GM12878 (cell line): ENCODE results near the gene DNAI4. TPM values are rescaled to one million over a fixed set of nuclear protein-coding genes. Genes with fewer than 3 reads are reported as not detected.

Source experiments
- ATAC-seq: fragments of 200-7000 bp; cut with Tn5 transposase; 3 replicates; pipeline ENCODE4 v1.9.1; 2020; ENCODE audit warnings: mild to moderate bottlenecking, moderate library complexity
- BruUV-seq: library from RNA; stranded (reverse); fragments of 400-500 nt; replicated peaks from 2 replicates; lab custom pipeline; 2021; lab: Mats Ljungman, UMichigan
- CTCF ChIA-PET: fragments of 300-600 bp; sonication (Branson Sonifier 250); formaldehyde crosslinking; extraction: SDS; loops from one replicate; lab custom pipeline; 2021; ENCODE audit warnings: inconsistent platforms; lab: Yijun Ruan, JAX
- POLR2A ChIA-PET: fragments of 350-600 bp; formaldehyde crosslinking; extraction: SDS; loops from one replicate; lab custom pipeline; 2021; ENCODE audit warnings: inconsistent platforms; lab: Charles Lee
- RAD21 ChIA-PET: fragments of 300-600 bp; sonication (Branson Sonifier 250); formaldehyde crosslinking; loops from one replicate; lab custom pipeline; 2023; ENCODE audit warnings: antibody characterized with exemption; ENCODE audit not compliant: unreplicated experiment; lab: Charles Lee
- SMC1A ChIA-PET: fragments of 300-600 bp; sonication (Branson Sonifier 250); formaldehyde crosslinking; loops from one replicate; lab custom pipeline; 2023; ENCODE audit not compliant: unreplicated experiment, uncharacterized antibody; lab: Charles Lee
- DNase-seq: peaks from one replicate; pipeline ENCODE4 v3.0.0-alpha.2; 2011; ENCODE audit warnings: low read depth, low spot score
- FAIRE-seq: peaks from 3 replicates; lab custom pipeline; 2011; peaks lifted over from hg19 to GRCh38; lab: Jason Lieb, UNC
- H2AFZ ChIP-seq: 2 replicates; pipeline ENCODE4 v1.6.0; 2011; ENCODE audit warnings: low read depth, low read length, control low read depth; ENCODE audit not compliant: control insufficient read depth
- H3K27ac ChIP-seq: 2 replicates; pipeline ENCODE4 v1.5.1; 2011; ENCODE audit warnings: control low read depth; ENCODE audit not compliant: control insufficient read depth, insufficient read depth
- H3K27me3 ChIP-seq, 2 experiments: replicated peaks in 1 of 2; 2 replicates each; pipeline versions ENCODE4 v1.6.0 to v1.6.1; 2011; ENCODE audit warnings: low read length in 1 of 2; ENCODE audit not compliant: control insufficient read depth in 2 of 2, insufficient read depth in 2 of 2
- H3K36me3 ChIP-seq, 2 experiments: 2 replicates each; pipeline ENCODE4 v1.5.1; 2011; ENCODE audit warnings: low read length in 1 of 2; ENCODE audit not compliant: control insufficient read depth in 2 of 2, insufficient read depth in 2 of 2
- H3K4me1 ChIP-seq: 2 replicates; pipeline ENCODE4 v1.6.1; 2011; ENCODE audit warnings: mild to moderate bottlenecking, low read length, moderate library complexity, mixed read lengths; ENCODE audit not compliant: control insufficient read depth, insufficient read depth
- H3K4me2 ChIP-seq: 2 replicates; pipeline ENCODE4 v1.6.0; 2011; ENCODE audit warnings: control low read depth; ENCODE audit not compliant: control insufficient read depth, insufficient read depth
- H3K4me3 ChIP-seq: fragments of 200-600 bp; sonication (generic); 2 replicates; pipeline ENCODE4 v1.5.1; 2016
- H3K79me2 ChIP-seq: 2 replicates; pipeline ENCODE4 v1.6.0; 2011; ENCODE audit warnings: low read length; ENCODE audit not compliant: control insufficient read depth, insufficient read depth
- H3K9ac ChIP-seq: 2 replicates; pipeline ENCODE4 v1.8.0; 2011; ENCODE audit warnings: low read length, control low read depth, mixed read lengths; ENCODE audit not compliant: control insufficient read depth, insufficient read depth
- H3K9me3 ChIP-seq: replicated peaks from 3 replicates; pipeline ENCODE4 v1.5.1; 2011; ENCODE audit warnings: mild to moderate bottlenecking, low read length; ENCODE audit not compliant: control insufficient read depth, insufficient read depth
- H4K20me1 ChIP-seq: 2 replicates; pipeline ENCODE4 v1.6.0; 2011; ENCODE audit not compliant: control insufficient read depth, insufficient read depth
- ASH2L ChIP-seq: fragments of 300-600, 200-600 bp; sonication (generic); IDR thresholded peaks from 2 replicates; pipeline ENCODE4 v1.6.1; 2017; ENCODE audit warnings: low read depth, mild to moderate bottlenecking, borderline replicate concordance
- FOXM1 ChIP-seq: IDR thresholded peaks from 2 replicates; pipeline ENCODE4 v1.6.1; 2012; ENCODE audit warnings: low read depth, mild to moderate bottlenecking, inconsistent platforms, low read length, moderate library complexity
- IKZF2 ChIP-seq, 2 experiments: fragments of 450-650 bp; IDR thresholded peaks; 2 replicates each; pipeline ENCODE4 v1.6.1; 2017; ENCODE audit warnings: mild to moderate bottlenecking in 2 of 2, moderate library complexity in 2 of 2
- POLR2A ChIP-seq: IDR thresholded peaks from 2 replicates; pipeline ENCODE4 v1.6.1; 2011; ENCODE audit warnings: low read depth, mild to moderate bottlenecking, low read length
- RUNX3 ChIP-seq: IDR thresholded peaks from 2 replicates; pipeline ENCODE4 v1.6.1; 2012; ENCODE audit warnings: low read length, inconsistent platforms
- WGBS: methylation state at CpG from one replicate; pipeline ENCODE4 v1.1.6; 2016; ENCODE audit warnings: low lambda C conversion rate; ENCODE audit not compliant: insufficient replicate concordance, insufficient coverage; ENCODE audit errors: missing lambda C conversion rate; 5-methylcytosine and 5-hydroxymethylcytosine counted together
- in situ Hi-C: fragments of 300-500 bp; cut with MboI; formaldehyde crosslinking; loops from 9 replicates; pipeline ENCODE4 v1.14.3; 2018; ENCODE audit warnings: mixed read lengths
- intact Hi-C: fragments of 100-400 bp; cut with micrococcal nuclease; formaldehyde crosslinking; loops from one replicate; pipeline ENCODE4 v1.14.2; 2022; ENCODE audit not compliant: unreplicated experiment
- polyA plus RNA-seq, 11 experiments: library from polyadenylated mRNA; depleted of rRNA in 4 of 11; unstranded in 6 of 11; stranded (reverse) in 5 of 11; fragments of >200 nt; fragmentation: Nextera tagmentation in 4 of 11; fragmentation: Illumina TruSeq in 1 of 11; extraction: Ambion mirVana in 4 of 11; extraction: Trizol in 1 of 11; gene quantifications; 1 replicate in 1 of 11; 2 replicates in 10 of 11; pipeline versions ENCODE4 v1.2.1 to v1.2.3, GENCODE V29; 2011 to 2016; ENCODE audit warnings: inconsistent platforms in 2 of 11, missing spikeins in 2 of 11, low read depth in 1 of 11
- total RNA-seq, 4 experiments: library from RNA; depleted of rRNA in 3 of 4; stranded (reverse); fragments of >200 nt in 3 of 4; fragmentation: Illumina TruSeq in 1 of 4; extraction: Trizol in 1 of 4; gene quantifications; 2 replicates each; pipeline versions ENCODE4 v1.2.1 to v1.2.3, GENCODE V29; 2013 to 2021
- TF ChIP-seq, protein P1 (sequence below): fragments of 450-650 bp; formaldehyde crosslinking; IDR thresholded peaks from 2 replicates; pipeline ENCODE4 v1.4.0; 2020; ENCODE audit warnings: mild to moderate bottlenecking, moderate library complexity
- TF ChIP-seq, protein P2 (sequence below): IDR thresholded peaks from 2 replicates; pipeline ENCODE4 v1.6.1; 2012; ENCODE audit warnings: mild to moderate bottlenecking, low read depth, low read length

DNAI4 gene
- total and polyA plus RNA-seq, 10 of the 15 experiments (the other 5 are each of a cell fraction or from before 2014, with no cell fraction given), result 0.13 to 2.3 (median 0.27) TPM; not detected in 1

DNA sequence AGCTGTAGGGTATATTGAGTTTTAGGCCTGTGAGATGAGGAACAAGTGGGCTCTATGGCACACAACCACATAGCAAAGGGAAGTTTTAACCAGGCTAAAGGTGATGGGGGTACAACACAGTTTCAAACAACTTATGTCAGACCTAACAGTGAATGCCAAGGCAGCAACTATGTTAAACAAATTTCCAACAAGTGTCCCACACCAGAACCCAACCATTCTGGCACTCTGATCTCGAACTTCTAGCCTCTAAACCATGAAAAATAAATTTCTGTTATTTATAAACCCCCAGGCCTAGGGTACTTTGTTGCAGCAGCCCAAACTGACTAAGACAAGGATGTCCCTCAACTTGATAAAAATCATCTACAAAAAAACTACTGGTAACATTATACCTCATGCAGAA is 71.3 kb downstream of the DNAI4 start:
- BruUV-seq, result no TSS peak
- H3K27ac ChIP-seq, result no peak overlapping the region
- ChIA-PET RAD21 (no interaction called here), CTCF (interaction anchor here (1.0 to 1.4 kb wide), 2 partner anchors 88 to 362 kb away, joined by 3 to 5 read pairs; no protein-coding TSS in a partner anchor), SMC1A (no interaction called here), POLR2A (interaction anchor here (0.6 kb wide), 1 partner anchor 21 kb away, joined by 9 read pairs; no protein-coding TSS in a partner anchor)
- TF ChIP-seq, protein P1, sequence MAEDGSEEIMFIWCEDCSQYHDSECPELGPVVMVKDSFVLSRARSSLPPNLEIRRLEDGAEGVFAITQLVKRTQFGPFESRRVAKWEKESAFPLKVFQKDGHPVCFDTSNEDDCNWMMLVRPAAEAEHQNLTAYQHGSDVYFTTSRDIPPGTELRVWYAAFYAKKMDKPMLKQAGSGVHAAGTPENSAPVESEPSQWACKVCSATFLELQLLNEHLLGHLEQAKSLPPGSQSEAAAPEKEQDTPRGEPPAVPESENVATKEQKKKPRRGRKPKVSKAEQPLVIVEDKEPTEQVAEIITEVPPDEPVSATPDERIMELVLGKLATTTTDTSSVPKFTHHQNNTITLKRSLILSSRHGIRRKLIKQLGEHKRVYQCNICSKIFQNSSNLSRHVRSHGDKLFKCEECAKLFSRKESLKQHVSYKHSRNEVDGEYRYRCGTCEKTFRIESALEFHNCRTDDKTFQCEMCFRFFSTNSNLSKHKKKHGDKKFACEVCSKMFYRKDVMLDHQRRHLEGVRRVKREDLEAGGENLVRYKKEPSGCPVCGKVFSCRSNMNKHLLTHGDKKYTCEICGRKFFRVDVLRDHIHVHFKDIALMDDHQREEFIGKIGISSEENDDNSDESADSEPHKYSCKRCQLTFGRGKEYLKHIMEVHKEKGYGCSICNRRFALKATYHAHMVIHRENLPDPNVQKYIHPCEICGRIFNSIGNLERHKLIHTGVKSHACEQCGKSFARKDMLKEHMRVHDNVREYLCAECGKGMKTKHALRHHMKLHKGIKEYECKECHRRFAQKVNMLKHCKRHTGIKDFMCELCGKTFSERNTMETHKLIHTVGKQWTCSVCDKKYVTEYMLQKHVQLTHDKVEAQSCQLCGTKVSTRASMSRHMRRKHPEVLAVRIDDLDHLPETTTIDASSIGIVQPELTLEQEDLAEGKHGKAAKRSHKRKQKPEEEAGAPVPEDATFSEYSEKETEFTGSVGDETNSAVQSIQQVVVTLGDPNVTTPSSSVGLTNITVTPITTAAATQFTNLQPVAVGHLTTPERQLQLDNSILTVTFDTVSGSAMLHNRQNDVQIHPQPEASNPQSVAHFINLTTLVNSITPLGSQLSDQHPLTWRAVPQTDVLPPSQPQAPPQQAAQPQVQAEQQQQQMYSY (CRISPR knock-in tag), result no peak
- TF ChIP-seq, protein P2, sequence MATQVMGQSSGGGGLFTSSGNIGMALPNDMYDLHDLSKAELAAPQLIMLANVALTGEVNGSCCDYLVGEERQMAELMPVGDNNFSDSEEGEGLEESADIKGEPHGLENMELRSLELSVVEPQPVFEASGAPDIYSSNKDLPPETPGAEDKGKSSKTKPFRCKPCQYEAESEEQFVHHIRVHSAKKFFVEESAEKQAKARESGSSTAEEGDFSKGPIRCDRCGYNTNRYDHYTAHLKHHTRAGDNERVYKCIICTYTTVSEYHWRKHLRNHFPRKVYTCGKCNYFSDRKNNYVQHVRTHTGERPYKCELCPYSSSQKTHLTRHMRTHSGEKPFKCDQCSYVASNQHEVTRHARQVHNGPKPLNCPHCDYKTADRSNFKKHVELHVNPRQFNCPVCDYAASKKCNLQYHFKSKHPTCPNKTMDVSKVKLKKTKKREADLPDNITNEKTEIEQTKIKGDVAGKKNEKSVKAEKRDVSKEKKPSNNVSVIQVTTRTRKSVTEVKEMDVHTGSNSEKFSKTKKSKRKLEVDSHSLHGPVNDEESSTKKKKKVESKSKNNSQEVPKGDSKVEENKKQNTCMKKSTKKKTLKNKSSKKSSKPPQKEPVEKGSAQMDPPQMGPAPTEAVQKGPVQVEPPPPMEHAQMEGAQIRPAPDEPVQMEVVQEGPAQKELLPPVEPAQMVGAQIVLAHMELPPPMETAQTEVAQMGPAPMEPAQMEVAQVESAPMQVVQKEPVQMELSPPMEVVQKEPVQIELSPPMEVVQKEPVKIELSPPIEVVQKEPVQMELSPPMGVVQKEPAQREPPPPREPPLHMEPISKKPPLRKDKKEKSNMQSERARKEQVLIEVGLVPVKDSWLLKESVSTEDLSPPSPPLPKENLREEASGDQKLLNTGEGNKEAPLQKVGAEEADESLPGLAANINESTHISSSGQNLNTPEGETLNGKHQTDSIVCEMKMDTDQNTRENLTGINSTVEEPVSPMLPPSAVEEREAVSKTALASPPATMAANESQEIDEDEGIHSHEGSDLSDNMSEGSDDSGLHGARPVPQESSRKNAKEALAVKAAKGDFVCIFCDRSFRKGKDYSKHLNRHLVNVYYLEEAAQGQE, result no peak
- TF ChIP-seq ASH2L (no peak), RUNX3 (no peak), IKZF2 (IDR thresholded peaks at IDR 0.05) (no peak), FOXM1 (no peak), POLR2A (no peak)
- ATAC-seq (no peak; the same call in 2 of the 3 replicates), FAIRE-seq (no peak), DNase-seq (no peak)
- H3K36me3 ChIP-seq, result no peaks in the 10 kb centered on the region
- H3K9ac ChIP-seq, result no peak overlapping the region
- no peaks in the 10 kb centered on the region for H3K9me3 ChIP-seq
- no peaks in the 10 kb centered on the region for H3K4me1 ChIP-seq
- H2AFZ ChIP-seq, result no peak overlapping the region
- no peak overlapping the region for H3K4me2 ChIP-seq
- 13% methylated on average over 1 of the region's 1 CpG for WGBS
- no peaks in the 10 kb centered on the region for H4K20me1 ChIP-seq
- H3K27me3 ChIP-seq, result no peaks in the 10 kb centered on the region
- H3K4me3 ChIP-seq, result no peak overlapping the region
- intact Hi-C loops (no loop called here), in situ Hi-C loops (no loop called here)
- no peaks in the 10 kb centered on the region for H3K79me2 ChIP-seq
